Heart left ventricle (tissue), 13 donors: ENCODE results near the gene LCE3C.

Experiments used
- CTCF ChIP-seq, 12 donors: fragments of 200-600 bp; sonication (generic) in 4 of 12; IDR thresholded peaks; one replicate each; pipeline versions ENCODE4 v1.5.0 to v1.8.0; 2018 to 2022; ENCODE audit warnings: antibody characterized with exemption in 12 of 12, mild to moderate bottlenecking in 5 of 12
- POLR2A ChIP-seq, 2 donors: fragments of 450-650 bp; IDR thresholded peaks; one replicate each; pipeline ENCODE4 v1.6.1; 2017; ENCODE audit warnings: antibody characterized with exemption in 2 of 2, mild to moderate bottlenecking in 2 of 2, moderate library complexity in 2 of 2
- donor health status: ischemic (EF 13 %, LVEDD 7.1; RV severe dilation, severe dysfunction).
- donor health status: DM: no; HTN: yes; CAD: no.
- donor health status: DM: no; HTN: no; CAD: no.
- donor health status: ischemic (EF 25% LVEDD 6.9; RV normal size, moderate dysfunction).
- donor health status: ischemic (EF 25% LVEDD 5.7; RV mildly dilated, moderate dysfunction).
- donor health status: ischemic (EF 35%, LVEDD 5.7; RV mildly dilated, moderate dysfunction).
- donor health status: nonischemic (EF 11% LVEDD 7.7; RV severe dilation, severe dysfunction).
- donor health status: DM: yes; HTN: yes; CAD: no.
- donor health status: PGD.
- donor health status: ischemic (EF 29% LVEDD 5.4; RV normal size, mild dysfunction).
- donor health status: nonischemic (EF 23%, LVEDD 6.1; RV moderate dilation, normal function).

- TF ChIP-seq CTCF (IDR thresholded peaks at IDR 0.05) (no peak), POLR2A (IDR thresholded peaks at IDR 0.05) (no peak)
Measured at GRCh38 chr1:152645146-152645545, 45.1 kb downstream of the LCE3C start.
